Measurements from ENCODE around the gene PARL. TPM values are rescaled to one million over a fixed set of nuclear protein-coding genes. Genes with fewer than 3 reads are reported as not detected.

The PARL gene
- total RNA-seq, 1 experiment from 2014 or later: 69.7 TPM

- Histone ChIP-seq H3K36me3 (ENCODE audit: control insufficient read depth in 1 of 2, insufficient read depth in 2 of 2, low read length in 2 of 2) (peaks cover 3 to 4% of the 10 kb centered on the region in 2 experiments; a peak in 2 of 4 replicates), H3K9me3 (ENCODE audit: control insufficient read depth in 1 of 2, insufficient read depth in 1 of 2, low read depth in 1 of 2, low read length in 2 of 2) (no peaks in the 10 kb centered on the region), H3K9me2 (ENCODE audit: insufficient read depth) (no peaks in the 10 kb centered on the region), H3K4me2 (ENCODE audit: low read length) (no peak overlapping the region), H3K4me3 (replicated peaks in 1 of 2; ENCODE audit: low read depth in 1 of 2, low read length in 2 of 2) (no peak overlapping the region), H3K9ac (ENCODE audit: low read length) (no peak overlapping the region), H3K27me3 (ENCODE audit: insufficient read depth, low read length) (no peaks in the 10 kb centered on the region), H3K27ac (ENCODE audit: low read depth, low read length) (no peak overlapping the region), H2AFZ (ENCODE audit: low read depth, low read length, poor library complexity, severe bottlenecking) (no peak overlapping the region), H3K79me2 (ENCODE audit: insufficient read depth, low read length) (no peaks in the 10 kb centered on the region), H3K4me1 (ENCODE audit: control insufficient read depth in 1 of 2, insufficient read depth in 2 of 2, low read length in 2 of 2) (no peaks in the 10 kb centered on the region), H4K20me1 (ENCODE audit: insufficient read depth) (no peaks in the 10 kb centered on the region)
- ATAC-seq: no peak
- CTCF ChIA-PET: no interaction called here
- no peak for TF ChIP-seq RAD21 (IDR thresholded peaks at IDR 0.05; ENCODE audit: low read depth)
- TF ChIP-seq SRF (IDR thresholded peaks at IDR 0.05; ENCODE audit: low read depth): no peak
- TF ChIP-seq TCF7L2 (IDR thresholded peaks at IDR 0.05; ENCODE audit: borderline replicate concordance, extremely low read depth, insufficient read depth, insufficient read length): no peak
- TF ChIP-seq POLR2A (IDR thresholded peaks at IDR 0.05; ENCODE audit: borderline replicate concordance, extremely low read depth, insufficient read depth, insufficient read length): no peak
- POLR2A ChIA-PET: no interaction called here
- intact Hi-C loops (cut with micrococcal nuclease): no loop called here
- RAD21 ChIA-PET (ENCODE audit: low non-redundant PET in 1 of 2, low total read pairs in 2 of 2, uncharacterized antibody in 2 of 2, unreplicated experiment in 2 of 2): no interaction called here
- no peak for DNase-seq (ENCODE audit: low read depth, low spot score)
- no TSS peak for BruUV-seq (replicated peaks)
Measured at GRCh38 chr3:183922421-183922820, 37.7 kb upstream of the PARL start.

- ChIA-PET POLR2A (no interaction called here), RAD21 (ENCODE audit: low non-redundant PET in 1 of 2, low total read pairs in 2 of 2, uncharacterized antibody in 2 of 2, unreplicated experiment in 2 of 2) (no interaction called here), CTCF (interaction anchor here (1.0 to 1.3 kb wide), 2 partner anchors 17 to 23 kb away, joined by 3 read pairs; no protein-coding TSS in a partner anchor)
- Histone ChIP-seq H3K36me3 (ENCODE audit: control insufficient read depth in 1 of 2, insufficient read depth in 2 of 2, low read length in 2 of 2) (peaks cover 3 to 4% of the 10 kb centered on the region in 2 experiments; a peak in 2 of 4 replicates), H3K79me2 (ENCODE audit: insufficient read depth, low read length) (no peaks in the 10 kb centered on the region), H3K9ac (ENCODE audit: low read length) (no peak overlapping the region), H3K4me2 (ENCODE audit: low read length) (no peak overlapping the region), H3K9me3 (ENCODE audit: control insufficient read depth in 1 of 2, insufficient read depth in 1 of 2, low read depth in 1 of 2, low read length in 2 of 2) (no peaks in the 10 kb centered on the region), H3K4me1 (ENCODE audit: control insufficient read depth in 1 of 2, insufficient read depth in 2 of 2, low read length in 2 of 2) (peaks cover 0 to 4% of the 10 kb centered on the region in 2 experiments; a peak in 2 of 4 replicates), H4K20me1 (ENCODE audit: insufficient read depth) (no peaks in the 10 kb centered on the region), H3K27ac (ENCODE audit: low read depth, low read length) (no peak overlapping the region), H2AFZ (ENCODE audit: low read depth, low read length, poor library complexity, severe bottlenecking) (no peak overlapping the region), H3K9me2 (ENCODE audit: insufficient read depth) (no peaks in the 10 kb centered on the region), H3K27me3 (ENCODE audit: insufficient read depth, low read length) (no peaks in the 10 kb centered on the region), H3K4me3 (replicated peaks in 1 of 2; ENCODE audit: low read depth in 1 of 2, low read length in 2 of 2) (no peak overlapping the region)
- no peak for DNase-seq (ENCODE audit: low read depth, low spot score)
- BruUV-seq (replicated peaks): no TSS peak
- no peak for ATAC-seq
- intact Hi-C loops (cut with micrococcal nuclease): no loop called here
- no peak for TF ChIP-seq JUND (IDR thresholded peaks at IDR 0.05)
- no peak for TF ChIP-seq ELF1 (IDR thresholded peaks at IDR 0.05; ENCODE audit: borderline replicate concordance, low read depth)
- no peak for TF ChIP-seq CEBPB (IDR thresholded peaks at IDR 0.05; ENCODE audit: low read depth)
- no peak for TF ChIP-seq POLR2A (IDR thresholded peaks at IDR 0.05; ENCODE audit: borderline replicate concordance, extremely low read depth, insufficient read depth, insufficient read length)
- no peak for TF ChIP-seq YY1 (IDR thresholded peaks at IDR 0.05; ENCODE audit: extremely low read depth, insufficient replicate concordance, low read depth, low read length)
- TF ChIP-seq FOSL1 (IDR thresholded peaks at IDR 0.05; ENCODE audit: low read depth): no peak
- TF ChIP-seq ZNF274 (IDR thresholded peaks at IDR 0.05; ENCODE audit: low read depth, low read length): no peak
- no peak for TF ChIP-seq SP1 (IDR thresholded peaks at IDR 0.05; ENCODE audit: low read depth)
- no peak for TF ChIP-seq EGR1 (IDR thresholded peaks at IDR 0.05; ENCODE audit: low read depth)
- TF ChIP-seq EZH2phosphoT487 (IDR thresholded peaks at IDR 0.05; ENCODE audit: borderline replicate concordance): no peak
- TF ChIP-seq MAX (IDR thresholded peaks at IDR 0.05): no peak
- no peak for TF ChIP-seq SRF (IDR thresholded peaks at IDR 0.05; ENCODE audit: low read depth)
- no peak for TF ChIP-seq RAD21 (IDR thresholded peaks at IDR 0.05; ENCODE audit: low read depth)
- no peak for TF ChIP-seq ATF3 (IDR thresholded peaks at IDR 0.05)
Measured at GRCh38 chr3:183921096-183921495, 36.4 kb upstream of the PARL start.

All from HCT116 (cell line).